H1 (cell line): ENCODE measurements around the gene LARP4B. TPM values are rescaled to one million over a fixed set of nuclear protein-coding genes. Genes with fewer than 3 reads are reported as not detected.

Experiments used
- CTCF ChIA-PET: fragments of 300-600 bp; sonication (Branson Sonifier 250); formaldehyde crosslinking; loops from one replicate; lab custom pipeline; 2021; ENCODE audit not compliant: partially characterized antibody; lab: Charles Lee
- POLR2A ChIA-PET: fragments of 300-600 bp; sonication (Branson Sonifier 250); formaldehyde crosslinking; loops from one replicate; lab custom pipeline; 2021; ENCODE audit warnings: inconsistent platforms; ENCODE audit not compliant: partially characterized antibody; lab: Charles Lee
- DNase-seq, 2 experiments: peaks; one replicate each; pipeline versions ENCODE4 v3.0.0 to v3.0.0-alpha.2; 2010 to 2022; ENCODE audit warnings: low spot score in 2 of 2, low read depth in 1 of 2, mixed read lengths in 1 of 2
- FAIRE-seq: peaks from 2 replicates; lab custom pipeline; 2011; peaks lifted over from hg19 to GRCh38; lab: Jason Lieb, UNC
- H2AFZ ChIP-seq: 2 replicates; pipeline ENCODE4 v1.8.1; 2012; ENCODE audit warnings: low read length, inconsistent platforms
- H2AK5ac ChIP-seq: 2 replicates; pipeline ENCODE4 v1.6.1; 2013; ENCODE audit warnings: low read depth, low read length
- H2BK120ac ChIP-seq: replicated peaks from 2 replicates; pipeline ENCODE3; 2013; ENCODE audit warnings: low read depth, low read length, inconsistent platforms
- H2BK12ac ChIP-seq: 2 replicates; pipeline ENCODE4 v1.6.1; 2013; ENCODE audit warnings: low read depth, low read length
- H2BK15ac ChIP-seq: 2 replicates; pipeline ENCODE4 v1.6.1; 2013; ENCODE audit warnings: low read length
- H2BK20ac ChIP-seq: 2 replicates; pipeline ENCODE4 v1.6.1; 2013; ENCODE audit warnings: low read length
- H2BK5ac ChIP-seq: 2 replicates; pipeline ENCODE4 v1.6.1; 2013; ENCODE audit warnings: low read depth, low read length
- H3K14ac ChIP-seq: 2 replicates; pipeline ENCODE4 v1.6.1; 2013; ENCODE audit warnings: inconsistent platforms; ENCODE audit not compliant: insufficient read length
- H3K18ac ChIP-seq: 2 replicates; pipeline ENCODE4 v1.6.1; 2013; ENCODE audit warnings: low read length; ENCODE audit errors: extremely low read depth
- H3K23ac ChIP-seq: 2 replicates; pipeline ENCODE4 v1.6.1; 2013; ENCODE audit warnings: inconsistent platforms; ENCODE audit not compliant: insufficient read length
- H3K23me2 ChIP-seq: 2 replicates; pipeline ENCODE4 v1.6.1; 2013; ENCODE audit warnings: low read depth, low read length
- H3K27ac ChIP-seq: 2 replicates; pipeline ENCODE4 v1.6.1; 2011; ENCODE audit warnings: low read depth, low read length, inconsistent platforms
- H3K27me3 ChIP-seq, 4 experiments: replicated peaks in 1 of 4; 1 replicate in 1 of 4; 2 replicates in 3 of 4; pipeline versions ENCODE4 v1.6.1 to v1.8.1; 2011 to 2013; ENCODE audit warnings: low read length in 3 of 4, mild to moderate bottlenecking in 3 of 4, inconsistent platforms in 2 of 4, mixed read lengths in 2 of 4, moderate library complexity in 1 of 4; ENCODE audit not compliant: control insufficient read depth in 3 of 4, insufficient read depth in 3 of 4; ENCODE audit errors: extremely low read depth in 1 of 4
- H3K36me3 ChIP-seq, 4 experiments: 2 replicates each; pipeline versions ENCODE4 v1.6.1 to v1.8.1; 2011 to 2013; ENCODE audit warnings: mild to moderate bottlenecking in 4 of 4, low read length in 3 of 4, moderate library complexity in 2 of 4, control low read depth in 1 of 4, inconsistent platforms in 1 of 4; ENCODE audit not compliant: insufficient read depth in 4 of 4, control insufficient read depth in 2 of 4
- H3K4ac ChIP-seq: replicated peaks from 2 replicates; pipeline ENCODE3; 2013; ENCODE audit warnings: low read length, low read depth, mixed read lengths, inconsistent platforms; ENCODE audit not compliant: insufficient read length
- H3K4me1 ChIP-seq, 4 experiments: replicated peaks in 1 of 4; 1 replicate in 1 of 4; 2 replicates in 3 of 4; pipeline versions ENCODE4 v1.6.1 to v1.8.1; 2011 to 2013; ENCODE audit warnings: low read length in 3 of 4, inconsistent platforms in 2 of 4, mixed read lengths in 1 of 4; ENCODE audit not compliant: insufficient read depth in 4 of 4, control insufficient read depth in 3 of 4
- H3K4me2 ChIP-seq, 2 experiments: 2 replicates each; pipeline versions ENCODE4 v1.6.1 to v1.8.1; 2011 to 2013; ENCODE audit warnings: low read depth in 2 of 2, low read length in 2 of 2, control low read depth in 1 of 2, inconsistent platforms in 1 of 2, mild to moderate bottlenecking in 1 of 2; ENCODE audit not compliant: insufficient read depth in 1 of 2
- H3K4me3 ChIP-seq, 4 experiments: fragments of 200-600, 300-600 bp in 1 of 4; sonication (generic), shearing (Covaris generic), sonication (Bioruptor Twin) in 1 of 4; 2 replicates each; pipeline versions ENCODE4 v1.5.1 to v1.8.1; 2011 to 2016; ENCODE audit warnings: low read length in 4 of 4, low read depth in 3 of 4, control low read depth in 2 of 4, inconsistent platforms in 2 of 4, mild to moderate bottlenecking in 2 of 4, mixed read lengths in 1 of 4, moderate library complexity in 1 of 4; ENCODE audit not compliant: insufficient read depth in 2 of 4; ENCODE audit errors: extremely low read depth in 1 of 4
- H3K56ac ChIP-seq: replicated peaks from 2 replicates; pipeline ENCODE3; 2013; ENCODE audit warnings: low read depth, mild to moderate bottlenecking, mixed read lengths, low read length, inconsistent platforms; ENCODE audit not compliant: insufficient read length
- H3K79me1 ChIP-seq: 2 replicates; pipeline ENCODE4 v1.6.1; 2013; ENCODE audit warnings: low read depth, low read length, control low read depth
- H3K79me2 ChIP-seq, 2 experiments: 2 replicates each; pipeline versions ENCODE4 v1.6.1 to v1.8.1; 2012 to 2013; ENCODE audit warnings: low read length in 2 of 2, mild to moderate bottlenecking in 2 of 2, inconsistent platforms in 1 of 2; ENCODE audit not compliant: insufficient read depth in 2 of 2, control insufficient read depth in 1 of 2
- H3K9ac ChIP-seq, 4 experiments: replicated peaks in 1 of 4; 1 replicate in 1 of 4; 2 replicates in 3 of 4; pipeline versions ENCODE4 v1.6.1 to v1.8.1; 2011 to 2013; ENCODE audit warnings: low read depth in 3 of 4, low read length in 3 of 4, control low read depth in 2 of 4, mild to moderate bottlenecking in 2 of 4, moderate library complexity in 2 of 4, inconsistent platforms in 1 of 4; ENCODE audit errors: extremely low read depth in 1 of 4
- H3K9me3 ChIP-seq, 2 experiments: 2 replicates each; pipeline versions ENCODE4 v1.6.1 to v1.8.1; 2012 to 2013; ENCODE audit warnings: mild to moderate bottlenecking in 2 of 2, moderate library complexity in 2 of 2, control low read depth in 1 of 2, inconsistent platforms in 1 of 2, low read depth in 1 of 2, low read length in 1 of 2, mixed read lengths in 1 of 2; ENCODE audit not compliant: insufficient read depth in 2 of 2
- H4K20me1 ChIP-seq, 2 experiments: replicated peaks in 1 of 2; 2 replicates each; pipeline versions ENCODE3 to v1.8.1; 2011 to 2013; ENCODE audit warnings: inconsistent platforms in 2 of 2, low read length in 2 of 2, mild to moderate bottlenecking in 1 of 2; ENCODE audit not compliant: insufficient read depth in 2 of 2, control insufficient read depth in 1 of 2
- H4K5ac ChIP-seq: 2 replicates; pipeline ENCODE4 v1.6.1; 2013; ENCODE audit warnings: low read length, low read depth, mixed read lengths, inconsistent platforms; ENCODE audit not compliant: insufficient read length
- H4K8ac ChIP-seq: 2 replicates; pipeline ENCODE4 v1.8.0; 2013; ENCODE audit warnings: mild to moderate bottlenecking, moderate library complexity, low read length, inconsistent platforms; ENCODE audit not compliant: insufficient read depth; ENCODE audit errors: extremely low read depth
- H4K91ac ChIP-seq: replicated peaks from 2 replicates; pipeline ENCODE3; 2013; ENCODE audit warnings: low read length, mixed read lengths, inconsistent platforms; ENCODE audit not compliant: insufficient read length
- BRCA1 ChIP-seq: IDR thresholded peaks from 2 replicates; pipeline ENCODE4 v1.6.1; 2012; ENCODE audit warnings: low read depth, low read length, improper control_type of control experiment
- CBX5 ChIP-seq: fragments of 300-800, 300-1000 bp; sonication (generic); IDR thresholded peaks from 2 replicates; pipeline ENCODE4 v1.7.1; 2016; ENCODE audit warnings: antibody characterized with exemption, low read length, low read depth
- EZH2 ChIP-seq: fragments of 200-600 bp; sonication (generic); IDR thresholded peaks from 2 replicates; pipeline ENCODE4 v1.7.1; 2012; ENCODE audit warnings: low read depth, mild to moderate bottlenecking, moderate library complexity, low read length, inconsistent platforms; ENCODE audit not compliant: severe bottlenecking
- PHF8 ChIP-seq: fragments of 200-600 bp; sonication (generic); conservative IDR thresholded peaks from 2 replicates; pipeline ENCODE4 v1.7.1; 2012; ENCODE audit warnings: low read depth, mild to moderate bottlenecking, inconsistent platforms, low read length, moderate library complexity
- RFX5 ChIP-seq: IDR thresholded peaks from 2 replicates; pipeline ENCODE4 v1.6.1; 2011; ENCODE audit warnings: low read depth, low read length, improper control_type of control experiment, borderline replicate concordance
- TBP ChIP-seq: IDR thresholded peaks from 2 replicates; pipeline ENCODE4 v1.6.1; 2011; ENCODE audit warnings: low read depth, low read length, improper control_type of control experiment
- WGBS, 2 experiments: shearing (Covaris generic) in 1 of 2; methylation state at CpG; one replicate each; pipeline versions ENCODE4 v1.1.6 to v1.1.7; 2013 to 2015; ENCODE audit warnings: low lambda C conversion rate in 2 of 2, mixed read lengths in 2 of 2, inconsistent platforms in 1 of 2, low coverage in 1 of 2, missing lambda C conversion rate in 1 of 2; ENCODE audit not compliant: insufficient replicate concordance in 2 of 2, insufficient coverage in 1 of 2, insufficient read length in 1 of 2; ENCODE audit errors: extremely low coverage in 1 of 2, missing lambda C conversion rate in 1 of 2; 5-methylcytosine and 5-hydroxymethylcytosine counted together
- polyA plus RNA-seq, 7 experiments: library from polyadenylated mRNA; depleted of rRNA in 3 of 7; stranded (reverse) in 5 of 7; unstranded in 2 of 7; fragments of >200 nt in 5 of 7; fragments of 200-250 nt in 2 of 7; gene quantifications; 1 replicate in 5 of 7; 2 replicates in 1 of 7; 4 replicates in 1 of 7; pipeline versions ENCODE4 v1.2.1 to v1.2.3, GENCODE V29; 2011 to 2013; ENCODE audit warnings: missing spikeins in 2 of 7, mixed read lengths in 2 of 7
- total RNA-seq: library from RNA; stranded (reverse); fragmentation: NEBNext Ultra II Directional; extraction: Animal tissue kit (Norgen Biotek cat#: 25700); gene quantifications from 2 replicates; pipeline ENCODE4 v1.2.1, GENCODE V29; 2021

LARP4B gene
- total and polyA plus RNA-seq, 2 of the 8 experiments (the other 6 are each of a cell fraction or from before 2014, with no cell fraction given): 20.1 to 78.6 TPM

DNA sequence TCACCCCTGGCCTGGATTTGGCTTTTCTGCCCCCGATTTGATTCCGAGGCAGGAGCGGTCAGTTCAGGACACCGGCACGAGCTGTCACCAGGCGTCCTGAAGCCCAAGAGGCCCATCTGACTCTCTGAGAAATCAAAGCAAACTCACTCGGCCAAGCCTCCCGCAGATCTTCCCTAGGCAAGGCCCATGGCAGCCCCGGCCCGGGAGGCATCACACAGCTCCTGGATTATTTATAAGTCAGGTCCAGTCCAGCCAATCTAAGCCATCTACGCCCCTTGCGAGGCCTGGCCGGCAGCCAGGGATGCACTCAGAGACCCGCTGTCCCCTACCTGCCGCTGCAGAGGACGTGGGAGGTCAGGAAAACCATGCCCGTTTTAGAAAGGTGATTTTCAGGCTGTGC is 154.7 kb downstream of the LARP4B start:
- H4K5ac ChIP-seq: no peak overlapping the region
- no peak overlapping the region for H2AK5ac ChIP-seq
- no peak overlapping the region for H3K9ac ChIP-seq
- POLR2A ChIA-PET: no interaction called here
- no peaks in the 10 kb centered on the region; a peak in 1 of 7 replicates for H3K27me3 ChIP-seq
- FAIRE-seq: no peak
- no peak overlapping the region for H3K4me2 ChIP-seq
- H3K56ac ChIP-seq: no peak overlapping the region
- H3K4me3 ChIP-seq: no peak overlapping the region
- no peak overlapping the region for H2BK15ac ChIP-seq
- H3K4ac ChIP-seq: no peak overlapping the region
- no peak for DNase-seq
- no peak overlapping the region for H2BK12ac ChIP-seq
- no peak overlapping the region for H4K91ac ChIP-seq
- H3K79me1 ChIP-seq: no peaks in the 10 kb centered on the region
- no peak overlapping the region for H2BK20ac ChIP-seq
- no peak overlapping the region for H2BK5ac ChIP-seq
- no peak overlapping the region for H2BK120ac ChIP-seq
- H3K36me3 ChIP-seq: no peaks in the 10 kb centered on the region
- no peak overlapping the region for H3K18ac ChIP-seq
- no peaks in the 10 kb centered on the region for H3K79me2 ChIP-seq
- H4K20me1 ChIP-seq: peaks cover 0 to 1% of the 10 kb centered on the region in 2 experiments
- WGBS, 2 experiments: 92% methylated on average over 17 of the region's 17 CpGs; no CpG with 5 or more reads in 1 of the 2 experiments
- no peak overlapping the region for H2AFZ ChIP-seq
- no peaks in the 10 kb centered on the region for H3K23me2 ChIP-seq
- CTCF ChIA-PET: no interaction called here
- H3K23ac ChIP-seq: no peak overlapping the region
- no peak overlapping the region for H3K14ac ChIP-seq
- no peak overlapping the region; the same call in 1 of the 2 replicates for H4K8ac ChIP-seq
- H3K27ac ChIP-seq: no peak overlapping the region
- H3K4me1 ChIP-seq: peaks cover 0 to 4% (median 0%) of the 10 kb centered on the region in 4 experiments; a peak in 1 of 7 replicates
- H3K9me3 ChIP-seq: no peaks in the 10 kb centered on the region
- TF ChIP-seq TBP (no peak), BRCA1 (no peak), PHF8 (no peak), EZH2 (no peak), CBX5 (no peak), RFX5 (no peak)
